Iris pigment epithelial cell (primary cell): ENCODE data around the gene CDC14B.
"Not testable (repeated sequence)": the region's sequence is repeated elsewhere in the genome, so short reads cannot be mapped to it uniquely, and the experiment has no call there.

Source experiments
- DNase-seq: peaks from one replicate; pipeline ENCODE4 v3.0.0-alpha.2; 2011; ENCODE audit warnings: low read depth

CDC14B gene

DNA sequence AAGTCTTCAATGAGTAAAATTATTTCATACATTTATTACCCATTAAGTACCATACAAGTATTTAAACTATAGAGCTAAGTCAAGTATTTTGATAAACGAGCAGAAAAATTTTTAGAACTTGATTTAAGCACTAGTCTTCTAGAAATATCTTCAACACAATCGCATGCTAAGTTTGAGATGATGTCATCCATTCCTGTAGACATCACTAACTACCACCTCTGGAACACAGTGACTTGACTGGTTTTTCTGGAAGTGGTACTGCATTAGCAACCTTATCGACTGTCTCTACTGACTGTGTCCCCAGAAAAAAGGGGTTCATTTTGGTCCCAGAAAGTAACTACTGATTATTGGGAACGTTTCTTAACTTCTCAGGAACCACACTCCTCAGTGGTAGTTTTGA is 69.0 kb downstream of the CDC14B start:
- no peak for DNase-seq

DNA sequence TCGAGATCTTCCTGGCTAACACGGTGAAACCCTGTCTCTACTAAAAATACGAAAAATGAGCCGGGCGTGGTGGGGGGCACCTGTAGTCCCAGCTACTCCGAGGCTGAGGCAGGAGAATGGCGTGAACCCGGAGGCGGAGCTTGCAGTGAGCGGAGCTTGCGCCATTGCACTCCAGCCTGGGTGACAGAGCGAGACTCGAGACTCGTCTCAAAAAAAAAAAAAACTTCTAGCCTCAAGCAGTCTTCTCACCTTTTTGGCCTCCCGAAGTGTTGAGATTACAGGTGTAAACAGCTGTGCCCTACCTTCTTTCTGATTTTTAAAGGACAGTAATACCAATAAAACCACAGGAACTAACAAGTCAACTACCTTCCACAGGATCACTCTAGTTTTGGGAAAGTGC is 76.5 kb downstream of the CDC14B start:
- not testable (repeated sequence) for DNase-seq

DNA sequence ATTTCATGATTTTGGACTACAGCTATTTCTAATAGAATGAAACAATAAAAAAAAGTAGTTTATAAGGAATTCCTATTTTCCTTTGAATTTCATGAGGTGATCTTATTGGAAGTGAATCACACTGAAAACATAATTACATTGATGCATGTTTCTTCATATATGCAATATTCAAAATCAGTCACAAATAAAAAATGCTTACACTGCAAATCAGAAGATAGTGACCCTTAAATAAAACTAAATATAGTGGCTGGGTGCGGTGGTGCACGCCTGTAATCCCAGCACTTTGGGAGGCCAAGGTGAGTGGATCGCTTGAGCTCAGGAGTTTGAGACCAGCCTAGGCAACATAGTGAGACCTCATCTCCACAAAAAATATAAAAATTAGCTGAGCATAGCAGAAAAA is 79.5 kb downstream of the CDC14B start:
- DNase-seq = no peak

DNA sequence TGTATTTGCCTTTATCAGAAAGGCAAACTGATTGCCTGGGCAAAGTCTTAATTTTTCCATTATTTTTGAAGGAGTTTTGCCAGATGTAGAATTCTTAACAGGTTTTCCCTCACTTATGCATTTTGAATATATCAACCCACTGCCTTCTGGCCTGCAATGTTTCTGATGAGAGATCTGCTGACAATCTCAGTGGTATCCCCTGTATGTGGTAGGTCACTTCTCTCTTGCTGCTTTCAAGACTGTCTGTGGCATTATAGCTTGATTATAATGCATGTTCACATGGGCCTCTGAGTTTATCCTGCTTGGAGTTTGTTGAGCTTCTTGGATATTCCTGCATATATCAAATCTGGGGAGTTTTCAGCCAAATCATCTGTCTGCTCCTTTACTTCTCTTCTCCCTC is 87.5 kb downstream of the CDC14B start:
- no peak for DNase-seq

DNA sequence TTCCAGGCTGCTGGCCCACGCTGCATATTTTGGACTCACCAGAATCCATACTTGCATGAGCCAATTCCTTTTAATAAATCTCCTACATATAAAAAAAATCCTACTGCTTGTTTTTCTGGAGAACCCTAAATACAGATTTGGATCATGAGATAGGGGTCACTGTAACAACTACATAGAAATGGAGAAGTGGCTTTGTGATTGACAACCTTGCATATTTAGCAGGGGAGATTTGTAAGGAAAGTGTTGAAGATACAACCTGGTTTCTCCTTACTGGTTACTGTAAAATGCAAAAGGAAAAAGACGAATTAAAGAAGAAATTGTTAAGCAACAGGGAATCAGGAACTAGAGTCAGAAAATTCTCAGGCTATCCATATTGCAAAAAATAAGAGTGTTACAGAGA is 94.9 kb downstream of the CDC14B start:
- no peak for DNase-seq

DNA sequence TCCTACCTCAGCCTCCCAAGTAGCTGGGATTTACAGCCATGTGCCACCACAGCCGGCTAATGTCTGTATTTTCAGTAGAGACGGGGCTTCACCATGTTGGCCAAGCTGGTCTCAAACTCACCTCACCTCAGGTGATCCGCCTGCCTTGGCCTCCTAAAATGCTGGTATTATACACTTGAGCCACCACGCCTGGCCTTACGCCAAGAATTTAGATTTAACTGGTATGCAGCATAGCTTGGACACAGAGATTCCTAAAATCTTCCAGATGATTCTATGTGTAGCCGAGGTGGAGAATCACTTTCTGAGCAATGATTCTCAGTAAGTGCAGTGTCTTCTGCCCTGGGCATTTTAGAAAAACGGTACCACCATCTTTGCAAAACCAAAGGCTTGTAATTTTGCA is 95.6 kb downstream of the CDC14B start:
- DNase-seq = no peak

DNA sequence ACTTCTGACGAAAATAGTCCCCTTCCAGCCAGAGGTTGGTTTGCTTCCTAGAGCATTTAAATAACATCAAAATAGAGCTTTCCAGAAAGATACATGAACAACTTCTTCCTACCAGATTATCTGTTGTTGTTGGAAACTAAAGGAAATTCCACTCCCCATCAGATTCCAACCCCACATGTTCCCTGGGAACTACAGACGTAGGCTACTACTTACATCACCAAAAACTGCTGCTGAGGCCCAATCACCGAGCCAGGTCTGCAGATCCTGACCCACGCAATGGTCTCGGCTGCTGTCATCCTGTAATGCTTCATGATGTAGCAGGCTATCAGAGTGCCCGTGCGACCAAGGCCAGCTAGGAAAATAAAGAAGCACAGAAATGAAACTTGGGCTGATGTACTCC is 96.3 kb downstream of the CDC14B start:
- DNase-seq = peak; percentile 25

DNA sequence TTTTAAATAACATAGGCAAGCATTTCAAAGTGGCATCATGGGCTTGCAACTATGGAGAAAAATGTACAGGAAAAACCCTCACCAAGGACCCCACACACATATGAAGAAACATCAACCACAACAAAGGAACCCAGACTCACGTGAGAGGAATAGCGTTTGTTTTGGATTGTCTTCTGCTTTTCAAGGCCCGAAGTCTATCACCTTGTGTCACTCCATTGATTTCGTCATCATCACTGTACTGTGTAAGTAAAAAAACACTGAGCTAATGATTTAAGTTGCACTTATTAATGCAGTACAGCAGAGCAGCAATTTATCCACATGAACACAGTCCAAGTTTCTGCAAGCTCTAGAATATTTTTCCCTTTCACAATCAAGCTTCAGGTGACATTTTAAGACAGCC is 97.3 kb downstream of the CDC14B start:
- DNase-seq = no peak

DNA sequence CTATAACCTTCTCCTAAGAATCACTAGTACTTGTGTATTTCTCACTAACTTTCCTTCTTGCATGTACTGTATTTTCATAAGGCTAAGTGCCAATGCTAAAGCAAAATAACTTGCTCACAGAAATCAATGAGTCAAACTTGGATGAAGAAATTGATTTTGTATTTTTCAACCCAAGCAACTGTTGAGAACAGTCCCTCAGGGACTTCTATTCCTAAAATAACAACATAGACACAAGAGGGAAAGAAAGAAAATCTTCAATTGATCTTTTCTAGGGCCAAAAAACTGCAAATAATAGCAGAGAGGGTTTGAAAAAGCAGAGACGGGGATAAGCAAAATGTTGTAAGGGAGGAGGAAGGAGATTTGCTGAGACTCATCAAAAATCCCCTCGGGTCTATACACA is 99.9 kb downstream of the CDC14B start:
- no peak for DNase-seq

DNA sequence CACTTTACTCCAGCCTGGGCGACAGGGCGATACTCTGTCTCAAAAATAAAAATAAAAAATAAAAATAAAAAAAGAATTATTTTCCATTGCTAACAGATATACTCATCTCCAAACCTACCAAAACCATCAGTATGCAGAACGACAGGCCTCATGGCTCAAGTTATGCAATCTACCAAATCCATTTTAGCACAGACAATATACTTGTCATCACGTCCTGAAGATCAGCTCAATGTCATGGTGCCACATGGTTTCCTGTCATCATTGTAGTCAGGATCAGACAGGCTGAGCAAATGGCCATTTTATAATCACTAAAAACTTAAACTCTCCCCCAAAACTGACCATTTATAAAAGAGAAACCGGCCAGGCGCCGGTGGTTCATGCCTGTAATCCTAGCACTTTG is 100.5 kb downstream of the CDC14B start:
- DNase-seq = no peak

DNA sequence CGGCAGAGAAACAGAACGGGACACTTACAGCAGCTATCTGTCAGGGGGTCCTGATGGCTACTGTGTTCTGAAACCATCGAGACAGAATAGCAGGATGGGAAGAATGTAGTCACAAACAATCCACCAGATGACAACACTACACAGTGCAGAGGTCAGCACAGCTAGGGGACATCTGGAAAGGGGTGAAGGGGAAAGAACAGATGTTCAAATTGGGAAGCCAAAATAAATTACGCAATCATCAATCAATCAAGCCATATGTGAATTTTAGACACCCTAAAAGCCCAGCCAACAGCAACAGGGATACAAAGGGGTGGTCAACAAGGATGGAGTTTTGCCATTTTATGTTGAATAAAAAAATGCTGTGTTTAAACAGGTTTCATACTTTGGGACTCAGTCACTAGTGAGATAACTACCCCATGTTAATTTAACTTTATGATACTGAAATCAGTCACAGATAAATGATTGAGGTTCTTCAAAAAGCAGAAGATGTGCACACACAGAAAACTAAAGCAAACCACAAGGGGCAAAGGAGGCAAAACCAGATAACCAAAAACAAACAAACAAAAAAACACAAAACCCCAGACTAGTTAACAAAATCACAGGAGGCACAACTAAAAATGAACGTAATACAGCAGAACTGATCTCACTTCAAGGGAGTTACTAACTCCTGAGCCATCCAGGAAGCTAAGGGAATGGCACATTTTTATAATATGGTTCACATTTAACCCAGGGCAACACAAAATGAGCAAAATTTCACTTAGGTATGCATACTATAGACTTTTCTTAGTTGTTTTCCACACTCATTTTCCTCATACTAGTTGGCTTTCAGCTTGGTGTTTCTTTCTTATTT is 103.8 kb downstream of the CDC14B start:
- peak; percentile 12 for DNase-seq

DNA sequence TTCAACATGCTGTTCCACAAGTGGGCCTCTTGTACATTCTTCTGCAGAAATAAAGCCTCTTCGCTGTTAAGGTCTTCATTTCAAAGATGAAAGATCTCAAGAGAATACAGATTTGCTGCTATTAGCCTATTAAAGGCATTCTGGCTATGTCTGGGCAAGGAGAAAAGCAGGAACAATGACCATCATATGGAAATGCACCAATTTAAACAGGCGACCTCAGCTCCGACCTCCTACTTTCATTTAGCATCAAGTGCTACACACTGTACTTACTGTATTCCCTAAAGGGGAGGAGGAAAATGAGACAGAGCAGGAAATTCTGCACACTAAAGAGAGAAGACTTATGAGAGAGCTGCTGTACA is 104.9 kb downstream of the CDC14B start:
- no peak for DNase-seq

DNA sequence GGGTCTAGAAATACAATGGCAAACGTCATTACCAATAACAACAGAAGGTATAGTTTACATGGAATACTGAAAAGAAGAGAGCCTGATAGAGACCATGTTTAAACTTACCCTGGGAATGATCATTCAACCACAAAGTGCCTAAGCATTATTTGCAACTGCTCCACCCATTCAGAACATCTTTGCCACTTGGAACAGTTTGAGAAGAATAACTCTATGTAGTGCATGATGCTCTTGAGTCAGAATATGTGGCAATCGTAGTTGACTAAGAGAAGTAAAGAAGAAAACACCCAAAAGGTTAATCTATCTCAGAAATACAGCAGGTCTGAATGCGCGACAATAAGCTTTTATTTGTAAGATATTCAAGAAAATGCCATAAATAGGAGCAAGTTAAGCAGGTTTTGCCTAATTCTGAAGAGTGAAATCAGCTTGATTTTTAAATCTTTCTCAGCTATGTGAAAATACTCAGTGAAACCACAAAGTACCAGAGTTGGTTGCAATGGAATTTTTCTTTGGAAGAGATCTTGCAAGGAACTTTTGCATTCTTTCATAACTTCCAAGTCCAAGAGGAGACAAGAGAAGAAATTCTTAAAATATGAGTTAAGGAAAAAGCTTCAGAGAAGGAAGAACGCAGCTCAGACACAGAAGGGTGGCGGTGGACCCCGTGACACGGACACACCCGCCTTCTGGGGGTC is 105.4 kb downstream of the CDC14B start:
- peak; percentile 87 for DNase-seq

DNA sequence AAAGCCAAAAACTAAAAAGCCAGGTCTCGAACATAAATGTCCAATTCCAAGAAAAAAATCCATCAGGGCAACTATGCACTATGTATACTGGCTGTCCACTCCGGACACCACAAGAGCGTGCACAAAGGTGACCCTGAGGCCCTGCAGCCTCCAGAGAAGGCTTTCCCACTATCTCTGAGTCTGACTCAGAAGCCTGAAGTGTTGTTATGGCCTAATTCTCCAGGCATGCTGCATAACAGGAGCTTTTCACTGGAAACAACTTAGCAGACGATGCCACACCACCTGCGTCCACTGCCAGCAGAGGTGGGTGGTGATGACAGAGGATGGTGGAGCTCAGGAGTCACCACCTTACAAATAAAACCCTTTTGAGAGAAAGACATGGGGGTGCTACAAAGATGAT is 106.0 kb downstream of the CDC14B start:
- peak; percentile 77 for DNase-seq

DNA sequence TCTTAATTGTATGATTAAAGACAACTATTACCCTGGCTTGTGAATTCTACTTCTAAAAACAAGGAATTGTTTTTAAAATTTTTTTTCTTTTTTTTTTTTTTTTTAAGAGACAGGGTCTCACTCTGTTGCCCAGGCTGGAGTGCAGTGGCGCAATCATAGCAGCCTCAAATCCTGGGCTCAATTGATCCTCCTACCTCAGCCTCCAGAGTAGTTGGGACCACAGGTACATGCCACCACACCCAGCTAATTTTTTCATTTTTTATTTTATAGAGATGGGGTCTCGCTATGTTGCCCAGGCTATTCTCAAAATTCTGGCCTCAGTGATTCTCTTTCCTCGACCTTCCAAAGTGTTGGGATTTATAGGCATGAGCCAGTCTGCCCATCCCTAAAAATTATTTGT is 107.4 kb downstream of the CDC14B start:
- DNase-seq = no peak

DNA sequence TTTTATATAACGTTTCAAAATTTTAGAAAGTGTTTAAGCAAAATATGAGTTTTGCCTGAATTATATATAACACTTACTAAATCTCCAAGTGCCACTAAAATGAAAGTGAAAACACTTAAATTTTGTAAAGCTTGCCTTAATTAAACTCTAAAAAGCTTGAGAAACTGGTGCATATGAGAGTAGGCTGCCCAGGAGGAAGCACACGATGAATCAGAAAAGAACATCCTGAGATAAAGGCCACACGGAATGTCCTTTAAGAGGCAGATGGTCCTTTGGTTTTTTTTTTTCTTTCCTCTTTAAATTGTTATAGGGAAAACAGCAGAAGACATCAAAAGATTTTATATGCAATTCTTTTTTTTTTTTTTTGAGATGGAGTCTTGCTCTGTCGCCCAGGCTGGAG is 109.4 kb downstream of the CDC14B start:
- peak; percentile 33 for DNase-seq

DNA sequence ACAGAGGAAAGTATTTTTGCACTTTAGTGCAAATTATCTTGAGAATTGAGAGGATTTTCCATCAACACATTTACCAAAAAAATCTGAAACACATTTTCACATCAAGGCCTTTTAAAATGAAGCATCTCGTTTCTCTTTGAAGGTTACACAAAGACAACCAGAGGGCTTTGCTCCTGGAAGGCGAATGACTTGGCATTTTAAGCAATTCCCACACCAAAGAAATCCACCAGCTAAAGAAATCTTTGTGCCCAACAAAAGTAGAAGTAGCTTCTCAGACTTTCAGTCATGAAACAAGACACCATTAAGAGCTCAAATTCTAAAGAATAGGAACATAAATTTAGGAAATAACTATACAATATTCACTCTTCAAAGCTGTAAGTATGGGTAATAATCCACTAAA is 109.8 kb downstream of the CDC14B start:
- DNase-seq = no peak

DNA sequence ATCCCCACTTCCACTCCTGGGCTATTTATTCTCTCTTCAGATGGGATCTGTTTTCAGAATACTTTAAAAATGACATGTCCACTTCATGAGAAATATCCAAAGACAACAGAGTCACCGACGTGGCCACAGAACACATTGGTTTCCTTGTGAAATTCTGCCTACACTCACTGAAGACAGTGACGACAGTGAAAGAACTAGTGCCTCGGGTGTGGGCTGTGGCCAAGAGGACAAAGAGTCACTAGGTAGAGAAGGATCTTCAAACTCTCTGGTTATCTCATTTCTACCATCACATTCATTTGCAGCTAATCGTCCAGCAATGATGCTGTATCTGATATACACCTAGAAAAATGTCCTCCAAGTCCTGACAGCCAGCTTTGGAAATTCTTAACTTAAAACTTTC is 110.6 kb downstream of the CDC14B start:
- DNase-seq = no peak

DNA sequence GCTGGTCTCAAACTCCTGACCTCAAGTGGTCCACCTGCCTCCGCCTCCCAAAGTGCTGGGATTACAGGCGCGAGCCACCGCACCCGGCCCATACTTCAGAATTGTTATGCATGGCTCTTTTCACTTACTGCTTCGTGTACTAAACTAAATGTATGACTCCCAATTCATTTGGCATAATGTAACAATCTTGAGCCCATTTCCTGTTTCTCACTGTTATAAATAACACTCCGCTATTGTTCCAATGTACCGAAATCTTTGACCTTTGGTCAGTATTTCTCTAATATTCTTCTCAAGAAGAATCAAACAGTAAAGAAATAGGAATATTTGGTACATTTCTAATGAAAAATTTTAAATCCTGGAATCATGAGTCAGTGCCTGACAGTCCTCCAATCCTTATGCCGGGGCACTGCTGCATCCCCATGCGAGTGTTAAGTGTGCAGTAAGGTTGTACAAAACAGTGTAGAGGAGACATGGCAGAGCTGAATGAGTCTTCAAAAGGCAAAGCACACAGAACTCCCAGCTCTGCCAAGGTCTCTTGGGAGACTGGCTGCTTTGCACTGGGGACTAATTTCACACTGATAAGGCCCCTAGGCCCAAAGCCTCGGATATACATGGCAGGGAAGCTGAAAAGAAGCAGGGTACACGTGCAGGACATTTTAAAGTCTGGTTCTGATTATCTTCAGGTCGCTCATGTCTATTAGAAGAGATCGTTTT is 111.3 kb downstream of the CDC14B start:
- no peak for DNase-seq

DNA sequence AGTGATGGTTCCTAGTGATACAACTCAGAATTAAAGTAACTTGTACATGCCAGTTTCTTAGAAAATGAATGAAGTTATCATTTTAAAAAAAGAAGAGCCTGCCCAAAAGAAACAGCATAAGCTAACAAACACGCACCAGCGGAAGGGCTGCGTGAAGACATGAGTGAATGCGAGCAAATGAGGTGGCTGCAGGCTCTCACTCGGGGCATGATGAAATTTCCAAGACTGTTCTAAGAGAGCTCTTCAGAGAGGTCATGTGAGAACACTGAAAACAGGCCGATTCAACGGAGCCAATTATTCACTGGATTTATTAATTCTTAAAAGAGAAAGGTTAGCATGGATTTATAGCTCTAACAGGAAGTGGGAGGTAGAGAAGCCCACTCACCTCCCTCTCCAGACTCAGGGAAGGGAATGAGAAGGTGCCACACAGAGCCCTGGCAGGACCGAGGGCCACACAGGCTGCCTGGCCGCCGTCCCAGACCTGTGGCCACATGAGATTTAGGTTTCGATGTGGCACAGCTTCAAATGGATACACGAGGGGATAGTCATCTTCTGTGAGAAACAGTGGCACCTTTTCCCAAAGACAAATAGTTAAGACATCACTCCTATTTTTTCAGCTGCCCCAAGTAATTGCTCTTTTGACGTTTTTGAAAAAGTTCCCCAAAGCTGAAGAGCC is 114.2 kb downstream of the CDC14B start:
- DNase-seq = no peak

DNA sequence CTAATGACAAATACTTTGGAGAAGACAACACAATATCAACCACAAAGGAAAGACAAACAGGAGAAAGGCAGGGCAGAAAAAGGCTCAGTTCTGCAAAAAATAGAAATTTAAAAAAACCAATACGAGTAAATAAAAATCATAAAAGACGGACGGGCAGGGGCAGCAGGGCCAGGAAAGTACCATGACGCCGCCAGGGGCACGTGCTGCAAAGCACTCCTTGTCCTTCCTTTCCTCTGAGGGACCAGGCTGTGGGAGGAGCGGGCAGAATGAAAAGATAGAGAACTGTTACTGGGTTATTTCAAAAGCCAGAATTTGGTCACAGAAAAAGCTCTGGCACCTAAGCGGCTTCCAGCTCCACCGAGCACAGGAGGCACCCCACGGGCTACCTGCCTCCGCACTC is 115.7 kb downstream of the CDC14B start:
- DNase-seq = no peak

DNA sequence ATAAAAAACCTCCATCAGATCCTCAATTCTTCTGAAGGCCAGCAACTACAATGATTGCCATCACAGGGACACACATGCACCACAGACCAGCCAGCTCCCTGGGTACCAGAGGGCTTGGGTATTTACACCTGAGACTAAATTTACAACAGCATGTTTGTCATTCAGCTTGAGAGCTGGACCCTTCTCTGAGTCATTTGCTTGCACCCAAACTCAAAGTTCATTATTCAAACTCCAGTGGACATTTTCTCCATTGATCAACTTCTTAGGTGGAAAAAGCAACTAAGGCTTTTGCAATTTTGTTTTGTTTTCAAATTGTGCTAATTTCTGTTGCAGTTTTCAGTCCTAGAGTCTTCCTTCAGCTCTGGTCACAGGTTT is 116.3 kb downstream of the CDC14B start:
- not testable (repeated sequence) for DNase-seq
